HG03280 (cell line): ENCODE results near the gene SACM1L.

Experiments
- ATAC-seq: cut with Tn5 transposase; IDR thresholded peaks from one replicate; pipeline ENCODE4 v1.9.1; 2021; ENCODE audit warnings: mild to moderate bottlenecking, moderate library complexity; ENCODE audit not compliant: unreplicated experiment

SACM1L gene, protein sequence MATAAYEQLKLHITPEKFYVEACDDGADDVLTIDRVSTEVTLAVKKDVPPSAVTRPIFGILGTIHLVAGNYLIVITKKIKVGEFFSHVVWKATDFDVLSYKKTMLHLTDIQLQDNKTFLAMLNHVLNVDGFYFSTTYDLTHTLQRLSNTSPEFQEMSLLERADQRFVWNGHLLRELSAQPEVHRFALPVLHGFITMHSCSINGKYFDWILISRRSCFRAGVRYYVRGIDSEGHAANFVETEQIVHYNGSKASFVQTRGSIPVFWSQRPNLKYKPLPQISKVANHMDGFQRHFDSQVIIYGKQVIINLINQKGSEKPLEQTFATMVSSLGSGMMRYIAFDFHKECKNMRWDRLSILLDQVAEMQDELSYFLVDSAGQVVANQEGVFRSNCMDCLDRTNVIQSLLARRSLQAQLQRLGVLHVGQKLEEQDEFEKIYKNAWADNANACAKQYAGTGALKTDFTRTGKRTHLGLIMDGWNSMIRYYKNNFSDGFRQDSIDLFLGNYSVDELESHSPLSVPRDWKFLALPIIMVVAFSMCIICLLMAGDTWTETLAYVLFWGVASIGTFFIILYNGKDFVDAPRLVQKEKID

DNA sequence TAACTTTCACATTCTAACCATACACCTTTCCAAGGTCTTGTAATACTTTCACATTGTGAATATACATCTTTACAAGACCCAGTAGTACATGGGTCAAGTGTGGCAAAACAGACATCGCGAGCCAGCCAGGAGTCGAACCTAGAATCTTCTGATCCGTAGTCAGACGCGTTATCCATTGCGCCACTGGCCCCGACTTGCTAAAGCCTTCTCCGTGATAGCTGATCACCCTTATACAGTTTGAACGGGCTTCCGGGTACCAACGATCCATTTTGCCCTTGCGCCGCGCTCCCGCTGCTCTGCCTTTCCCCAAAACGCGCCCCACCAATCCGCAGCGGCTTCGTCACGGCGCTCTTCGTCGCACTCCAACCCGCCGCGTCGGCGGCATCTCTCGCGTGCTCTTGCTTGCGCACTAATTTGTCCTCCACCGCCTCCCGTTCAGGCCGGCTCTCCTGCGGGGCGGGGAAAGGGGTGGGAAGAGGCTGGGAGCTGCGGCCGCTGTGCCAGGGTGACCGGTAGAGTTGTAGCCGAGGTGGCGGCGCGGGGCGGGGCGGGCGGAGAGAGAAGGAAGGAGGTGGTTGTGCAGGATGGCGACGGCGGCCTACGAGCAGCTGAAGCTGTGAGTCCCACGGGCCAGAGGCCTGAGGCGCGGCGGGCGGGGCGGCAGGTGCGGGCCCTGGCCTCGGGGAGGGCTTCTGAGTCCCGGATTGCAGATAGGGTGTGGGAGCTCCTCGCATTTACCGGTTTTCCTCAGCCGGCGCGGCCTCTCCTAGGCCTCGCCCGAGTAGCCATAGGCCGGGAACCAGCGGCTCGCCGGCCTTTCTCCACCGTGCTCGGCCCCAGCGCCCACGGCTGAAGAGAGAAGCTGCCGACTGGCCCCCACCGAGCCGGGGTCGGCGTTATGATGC is at the start of gene SACM1L:
Gene SACM1L, plus strand, starts transcription at position 515 of the 905 bp plus-strand sequence. Its CDS starts 70 bp downstream, at position 585.
- peak; percentile 87 for ATAC-seq

DNA sequence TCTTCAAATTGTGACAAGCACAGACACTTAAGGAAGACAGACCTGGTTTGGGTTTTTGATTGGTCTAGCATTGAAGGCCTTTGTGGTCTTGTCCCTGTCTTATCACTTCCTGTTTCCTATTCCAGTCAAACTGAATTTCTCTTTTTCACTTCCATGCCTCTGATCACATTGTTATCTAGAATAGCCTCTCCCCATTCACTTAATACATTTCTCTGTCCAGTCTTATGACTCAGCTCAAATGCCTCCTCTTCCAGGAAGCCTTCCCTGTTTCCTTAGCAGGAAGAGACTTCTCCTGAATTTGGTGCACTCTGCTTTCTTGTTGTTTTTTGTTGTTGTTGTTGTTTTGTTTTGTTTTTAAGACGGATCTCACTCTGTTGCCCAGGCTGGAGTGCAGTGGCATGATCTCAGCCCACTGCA is 49.1 kb upstream of the SACM1L start:
- ATAC-seq, result no peak

DNA sequence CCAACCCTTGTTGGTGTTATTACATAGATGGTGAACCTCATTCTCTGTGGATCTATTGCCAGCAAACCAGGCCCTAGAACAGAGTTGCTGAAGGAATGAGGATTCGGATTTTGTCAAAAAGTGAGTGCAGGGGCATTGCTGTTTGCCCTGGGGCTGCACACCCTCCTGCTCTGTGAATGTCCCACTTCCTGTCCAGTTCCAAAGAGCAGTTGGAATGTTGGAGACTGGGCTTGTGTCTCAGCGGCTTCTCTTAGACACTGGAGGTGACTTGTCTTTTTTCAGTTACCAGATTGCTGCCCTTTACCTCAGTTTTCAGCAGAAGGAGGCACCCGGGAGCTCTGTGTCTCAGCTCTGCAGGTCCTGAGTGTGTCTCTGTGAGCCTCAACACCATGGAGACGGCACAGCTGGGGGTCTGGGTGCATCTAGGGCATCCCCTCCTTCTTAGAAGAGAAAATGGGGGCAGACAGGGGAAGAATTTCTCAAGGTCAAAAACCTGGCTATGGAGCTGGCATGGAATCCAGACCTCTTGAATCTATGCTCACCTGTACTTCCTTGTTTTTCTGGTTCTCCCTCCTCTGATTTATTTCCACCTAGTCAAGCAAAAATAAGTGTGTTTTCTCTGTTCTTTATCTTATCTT is 48.4 kb upstream of the SACM1L start:
- ATAC-seq, result no peak

DNA sequence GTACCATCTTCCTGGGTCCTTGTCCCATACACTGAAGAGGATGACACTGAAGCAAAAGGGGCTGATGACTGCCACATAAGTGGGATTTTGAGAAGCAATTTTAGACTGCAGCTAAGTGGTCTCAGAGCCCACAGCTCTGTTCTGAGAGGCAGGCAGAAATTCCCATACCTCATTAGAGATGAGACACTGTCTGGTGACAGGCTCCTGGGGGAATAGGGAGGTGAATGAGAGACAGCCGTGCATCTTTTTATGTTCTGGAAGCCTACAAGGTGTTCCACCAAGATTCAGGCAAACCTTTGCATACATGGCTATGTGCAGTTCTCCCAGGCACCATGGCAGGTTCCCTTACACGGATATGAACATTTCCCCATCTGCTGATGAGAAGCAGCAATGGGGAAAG is 47.4 kb upstream of the SACM1L start:
- ATAC-seq, result no peak

DNA sequence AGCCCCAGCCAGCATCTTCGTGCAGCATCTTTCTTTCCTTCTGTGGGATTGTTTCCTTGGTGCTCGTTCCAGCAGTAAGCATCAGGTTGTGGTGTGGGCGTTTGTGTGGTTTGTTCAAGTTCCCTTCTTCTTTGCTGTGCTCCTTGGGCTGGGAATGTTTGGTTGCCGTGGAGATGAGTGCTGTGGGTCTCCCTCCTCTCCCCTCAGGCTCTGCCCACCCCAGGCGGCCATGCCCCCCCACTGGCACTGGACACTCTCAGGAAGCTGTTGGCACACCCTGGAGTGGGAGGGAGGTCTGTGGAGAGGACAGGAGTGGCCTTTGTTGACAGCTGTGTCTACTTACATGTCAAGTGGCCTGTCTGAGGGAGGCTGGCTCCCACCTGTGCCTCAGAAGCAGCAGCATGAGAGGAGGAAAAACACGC is 46.5 kb upstream of the SACM1L start:
- ATAC-seq, result no peak

DNA sequence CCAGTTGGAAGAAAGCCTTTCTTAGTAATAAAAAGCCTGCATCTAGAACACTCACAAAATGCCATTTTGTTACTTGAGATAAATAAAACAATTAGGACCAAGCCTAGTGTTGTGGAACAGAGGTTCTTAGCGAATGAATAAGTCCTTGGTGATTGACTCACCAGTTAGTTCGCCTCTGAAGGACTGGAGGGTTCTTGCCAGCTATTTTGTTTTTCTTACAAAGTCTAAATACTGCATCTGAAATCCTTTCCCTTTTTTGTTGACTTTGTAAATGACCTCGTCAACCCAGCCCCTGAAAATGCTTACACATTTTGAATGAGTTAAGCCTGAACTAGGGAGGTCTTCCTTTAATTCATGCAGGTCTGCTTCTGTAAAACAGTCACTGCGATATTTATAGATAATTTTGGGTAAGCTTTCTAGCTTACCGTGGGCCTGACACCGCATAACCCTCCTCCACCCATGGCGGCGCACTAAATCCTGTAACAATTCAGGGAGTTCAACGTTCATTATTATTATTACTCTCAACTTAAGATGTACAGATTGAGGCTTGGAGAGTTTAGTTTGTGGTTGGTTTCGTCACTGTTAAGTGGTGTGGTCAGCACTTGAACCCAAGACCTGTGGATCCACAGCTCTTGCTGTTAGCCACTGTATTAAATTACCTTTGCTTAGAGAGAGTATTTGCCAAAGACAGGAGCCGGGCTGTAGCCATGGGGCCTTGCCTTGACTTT is 45.0 kb upstream of the SACM1L start:
- no peak for ATAC-seq

DNA sequence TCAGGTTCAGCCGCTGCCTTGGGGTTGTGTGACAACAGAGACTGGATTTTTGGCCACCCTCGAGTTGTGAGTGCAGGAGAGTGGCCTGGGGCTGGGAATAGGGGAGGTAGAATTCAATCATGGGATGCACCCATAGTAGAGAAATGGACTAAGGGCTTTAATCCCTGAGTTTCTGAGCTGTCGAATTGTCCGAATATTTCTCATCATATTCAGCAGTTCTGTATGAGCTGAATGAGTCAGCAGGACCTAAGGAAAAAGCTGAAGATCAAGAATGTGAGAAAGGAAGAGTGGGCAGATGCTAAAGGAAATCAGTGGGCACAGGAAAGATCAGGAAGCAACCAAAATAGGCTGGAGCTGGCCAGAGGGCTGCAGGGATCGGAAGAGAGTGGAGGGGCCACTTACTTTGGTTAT is 44.4 kb upstream of the SACM1L start:
- no peak for ATAC-seq

DNA sequence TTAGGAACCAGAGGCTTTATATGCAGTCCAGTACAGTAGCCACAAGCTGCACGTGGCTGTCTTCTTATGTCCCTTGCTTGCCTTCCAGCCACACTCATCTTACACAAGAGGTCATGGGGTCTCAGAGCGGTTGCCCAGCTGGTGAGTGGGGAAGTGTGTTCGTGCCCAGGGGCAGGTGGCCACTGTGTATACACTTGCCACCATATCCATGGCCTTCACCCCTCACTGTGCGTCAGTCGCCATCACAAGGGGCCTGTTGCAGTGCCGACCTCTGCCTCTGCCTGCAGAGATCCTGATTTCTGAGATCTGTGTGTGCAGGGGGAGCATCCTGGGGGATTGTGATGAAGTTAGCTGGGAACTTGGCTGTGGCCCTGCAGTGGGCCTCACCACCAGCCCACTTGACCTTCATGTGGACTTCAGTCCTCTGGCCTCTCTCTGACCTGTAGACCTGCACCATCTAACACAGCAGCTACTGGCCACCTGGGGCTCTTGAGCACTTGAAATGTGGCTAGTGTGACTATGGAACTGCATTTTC is 43.1 kb upstream of the SACM1L start:
- ATAC-seq, result no peak

DNA sequence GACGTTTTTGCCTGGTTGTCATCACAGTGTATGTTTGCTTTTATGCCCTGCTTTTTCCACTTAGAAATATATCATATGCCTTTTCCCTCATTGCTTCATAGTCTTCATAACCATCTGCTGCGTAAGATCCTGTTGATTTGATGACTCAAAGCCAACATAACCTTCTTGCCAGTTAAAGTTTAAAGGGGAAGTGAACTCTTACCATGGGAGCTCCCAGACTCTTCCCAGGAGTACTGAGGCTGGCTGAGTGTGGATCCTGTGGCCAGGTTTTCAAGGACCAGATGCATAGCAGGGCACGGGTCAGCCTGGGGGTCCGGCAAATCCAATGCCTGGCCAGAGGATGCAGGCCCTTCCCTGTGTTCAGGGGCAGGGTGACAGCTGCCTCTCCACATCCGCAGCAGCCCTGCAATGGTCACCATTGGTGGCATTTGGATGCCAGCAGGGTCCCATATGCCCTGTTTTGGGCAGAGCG is 42.0 kb upstream of the SACM1L start:
- ATAC-seq, result no peak

DNA sequence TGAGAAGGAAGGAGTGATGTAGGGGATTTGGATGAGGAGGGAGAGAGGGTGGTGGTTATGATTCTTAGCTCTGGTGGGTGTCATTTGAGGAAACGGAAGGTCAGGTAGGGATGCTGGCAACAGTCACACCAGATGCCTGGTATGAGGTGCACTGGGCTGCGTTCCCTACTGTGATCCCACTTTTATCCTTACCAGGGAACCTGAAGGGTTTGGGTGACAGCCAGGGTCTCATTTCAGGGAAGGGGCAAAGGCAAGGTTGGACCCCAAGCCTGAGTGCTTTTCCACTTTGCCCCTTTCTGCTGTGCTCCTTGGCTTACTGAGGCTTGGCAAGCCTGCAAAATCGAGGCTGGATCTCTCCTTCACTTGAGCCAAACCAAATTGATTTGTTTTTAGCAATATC is 36.0 kb upstream of the SACM1L start:
- ATAC-seq, result no peak

DNA sequence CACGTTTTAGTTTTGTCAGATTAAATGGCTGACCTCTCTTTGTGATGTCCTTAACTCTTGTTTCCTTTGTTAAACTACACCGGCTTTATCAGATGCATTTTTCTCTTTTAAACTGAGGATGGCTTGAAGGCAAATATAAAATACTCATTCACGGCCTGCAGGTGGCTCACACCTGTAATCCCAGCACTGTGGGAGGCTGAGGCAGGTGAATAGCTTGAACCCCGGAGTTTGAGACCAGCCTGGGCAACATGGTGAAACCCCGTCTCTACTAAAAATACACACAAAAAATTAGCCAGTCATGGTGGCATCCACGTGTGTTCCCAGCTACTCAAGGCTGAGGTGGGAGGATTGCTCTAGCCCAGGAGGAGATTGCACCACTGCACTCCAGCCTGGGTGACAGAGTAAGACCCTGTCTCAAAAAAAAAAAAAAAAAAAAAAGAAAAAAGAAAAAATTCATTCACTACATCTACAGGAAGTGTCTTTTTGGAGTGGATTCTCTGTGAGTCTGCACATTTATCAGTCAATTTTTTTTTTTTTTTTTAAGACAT is 34.7 kb upstream of the SACM1L start:
- ATAC-seq, result no peak

DNA sequence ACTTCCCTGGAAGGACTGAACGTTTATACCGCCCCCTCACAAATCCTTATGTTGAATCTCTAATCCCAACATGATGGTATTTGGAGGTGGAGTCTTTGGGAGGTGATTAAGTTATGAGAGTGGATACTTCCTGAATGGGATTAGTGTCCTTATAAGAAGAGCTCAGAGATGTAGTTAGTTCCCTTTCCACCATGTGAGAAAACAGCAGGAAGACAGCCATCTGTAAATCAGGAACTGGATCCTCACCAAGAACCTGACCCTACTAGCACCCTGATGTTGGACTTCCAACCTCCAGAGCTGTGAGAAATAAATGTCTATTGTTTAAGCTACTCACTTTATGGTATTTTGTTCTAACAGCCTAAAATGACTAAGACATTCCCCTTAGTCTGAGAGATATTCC is 33.3 kb upstream of the SACM1L start:
- no peak for ATAC-seq

DNA sequence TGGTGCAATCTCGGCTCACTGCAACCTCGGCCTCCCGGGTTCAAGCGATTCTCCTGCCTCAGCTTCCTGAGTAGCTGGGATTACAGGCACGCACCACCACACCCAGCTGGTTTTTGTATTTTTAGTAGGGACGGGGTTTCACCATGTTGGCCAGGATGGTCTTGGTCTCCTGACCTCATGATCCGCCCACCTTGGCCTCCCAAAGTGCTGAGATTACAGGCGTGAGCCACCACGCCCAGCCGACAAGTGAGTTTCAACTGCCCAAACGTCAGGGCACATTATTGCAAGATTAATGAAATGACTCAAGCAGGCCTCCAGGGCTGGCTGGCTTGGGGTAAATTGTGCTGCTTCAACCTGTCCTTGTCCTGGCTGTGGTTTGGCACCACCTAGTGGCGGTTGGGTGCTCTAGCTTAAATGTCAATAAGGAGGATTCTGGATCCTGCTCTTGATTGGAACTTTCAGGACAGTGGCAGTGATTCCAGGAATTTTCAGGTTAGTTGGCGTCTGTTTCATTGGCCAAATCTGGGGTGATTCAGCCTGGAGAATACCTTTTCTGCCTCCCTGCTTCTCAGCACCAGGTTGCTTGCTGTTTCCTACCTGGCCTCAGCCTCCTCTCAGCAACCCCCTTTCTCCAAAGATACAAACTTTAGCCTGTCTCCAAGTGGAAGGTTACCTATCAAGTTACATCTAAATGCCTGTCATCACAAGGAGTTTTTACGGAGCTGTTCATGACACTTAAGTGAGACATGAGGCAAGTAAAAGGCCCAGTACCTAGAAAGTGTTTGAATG is 32.4 kb upstream of the SACM1L start:
- ATAC-seq, result peak; percentile 50

DNA sequence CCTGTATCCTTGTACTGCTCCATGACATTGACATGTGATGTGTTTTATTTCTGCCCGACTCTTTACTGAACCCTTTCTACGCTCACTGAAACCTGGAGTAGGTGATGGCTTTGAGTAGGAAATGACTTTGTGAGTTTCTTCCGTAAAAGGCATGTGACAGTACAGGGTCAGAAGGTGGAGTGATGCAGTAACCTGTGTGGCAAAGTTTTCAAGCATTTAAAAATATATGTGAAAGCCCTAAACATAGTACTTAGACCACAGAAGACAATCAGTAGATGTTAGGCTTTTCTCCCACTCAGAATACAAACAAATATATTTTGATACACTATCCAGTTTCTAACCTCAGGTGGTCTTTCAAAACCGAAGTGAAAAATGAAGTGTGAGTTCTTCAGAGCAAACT is 31.3 kb upstream of the SACM1L start:
- ATAC-seq, result peak; percentile 65

DNA sequence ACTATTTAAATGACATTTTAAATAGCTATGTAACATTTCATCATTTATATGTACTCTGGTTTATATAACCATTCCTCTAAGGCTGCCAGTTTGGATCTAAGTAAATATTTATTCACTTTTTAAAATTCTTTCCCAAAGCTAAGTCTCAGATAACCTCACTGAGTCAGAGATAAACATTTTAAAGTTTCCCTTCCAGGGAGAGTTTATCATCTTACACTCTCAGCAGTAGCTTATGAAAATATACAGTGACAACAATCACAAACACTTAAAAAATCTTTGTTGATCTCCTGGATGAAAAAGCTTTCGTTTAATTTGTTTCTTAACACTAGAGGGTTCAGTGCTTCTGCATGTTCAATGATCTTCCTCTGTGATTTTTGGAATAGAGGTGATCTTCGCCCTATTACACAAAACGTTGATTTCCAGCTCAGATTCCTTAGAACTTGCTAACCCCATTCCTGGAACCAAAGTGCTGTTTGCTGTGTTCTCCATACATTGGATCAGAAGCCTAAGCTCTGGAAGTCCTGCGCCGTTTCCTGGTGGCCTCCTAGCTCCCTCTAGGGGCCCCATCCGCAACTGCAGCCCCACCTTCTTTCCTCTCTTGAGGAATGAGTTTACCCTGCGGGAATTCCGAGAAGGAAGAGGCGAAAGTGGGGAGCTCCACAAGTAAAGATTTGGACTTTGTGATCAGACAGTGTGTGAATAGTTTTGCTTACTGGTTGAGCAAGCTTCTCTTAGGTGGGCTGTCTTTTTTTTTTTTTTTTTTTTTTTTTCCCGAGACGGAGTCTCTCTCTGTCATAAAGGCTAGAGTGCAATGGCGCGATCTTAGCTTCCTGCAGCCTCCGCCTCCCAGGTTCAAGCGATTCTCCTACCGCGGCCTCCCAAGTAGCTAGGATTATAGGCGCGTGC is 29.3 kb upstream of the SACM1L start:
- no peak for ATAC-seq

DNA sequence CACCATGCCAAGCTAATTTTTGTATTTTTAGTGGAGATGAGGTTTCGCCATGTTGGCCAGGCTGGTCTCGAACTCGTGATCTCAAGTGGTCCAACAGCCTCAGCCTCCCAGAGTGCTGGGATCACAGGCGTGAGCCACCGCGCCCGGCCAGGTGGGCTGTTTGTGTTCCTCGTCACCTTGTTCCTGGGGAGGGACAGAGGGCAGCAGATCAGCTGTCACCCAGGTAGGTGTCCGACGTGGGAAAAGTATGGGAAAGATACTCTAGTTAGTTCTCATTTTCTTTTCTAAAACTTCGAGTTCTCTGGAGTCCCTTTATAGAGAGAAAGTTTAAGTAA is 28.7 kb upstream of the SACM1L start:
- ATAC-seq, result no peak

DNA sequence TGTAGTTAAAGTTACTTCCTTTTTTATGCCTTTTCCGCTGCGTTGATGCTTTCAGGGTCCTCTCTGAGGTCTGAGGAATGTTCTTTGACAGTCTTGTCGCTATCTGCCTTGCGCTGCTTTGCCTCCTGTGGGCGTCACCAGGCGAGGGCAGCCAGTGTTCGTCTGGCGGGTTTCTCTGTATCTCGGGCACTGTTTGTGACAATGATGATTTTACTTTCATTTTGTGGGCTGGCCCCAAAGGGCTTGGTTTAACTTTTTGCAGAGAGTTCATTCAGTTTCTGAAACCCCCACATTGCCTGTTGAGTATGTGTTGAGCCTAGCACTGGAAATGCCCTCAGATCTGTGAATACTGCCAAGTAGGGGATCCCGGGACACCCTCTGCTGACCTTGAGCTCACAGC is 24.6 kb upstream of the SACM1L start:
- ATAC-seq, result peak; percentile 60

DNA sequence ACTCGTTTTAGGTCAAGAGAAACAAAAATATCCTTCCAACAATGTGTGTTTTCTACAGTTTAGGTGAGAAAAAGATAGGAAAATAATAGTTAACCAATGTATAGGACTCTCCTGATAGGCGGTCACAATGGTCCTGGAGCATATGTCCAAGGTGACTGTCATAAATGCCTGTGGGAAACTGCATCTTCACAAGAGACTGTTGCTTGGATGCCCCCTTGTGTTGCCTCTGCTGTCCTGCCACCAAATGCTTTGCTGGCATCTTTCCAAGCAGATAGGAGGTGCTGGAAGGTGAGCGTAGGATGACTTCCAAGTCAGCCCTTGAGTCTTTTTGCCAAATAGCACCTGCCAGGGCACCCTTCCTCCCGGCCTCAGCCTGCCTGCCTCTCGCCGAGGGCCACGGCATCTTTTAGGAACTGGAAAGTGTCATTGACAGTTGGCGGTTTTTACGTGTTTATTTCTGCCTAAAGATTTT is 24.1 kb upstream of the SACM1L start:
- no peak for ATAC-seq
